ENCODE results near the gene DZIP1L.
A peak's percentile ranks its signal among the peaks of the same experiment; 100 is the strongest.

Gene DZIP1L

DNA sequence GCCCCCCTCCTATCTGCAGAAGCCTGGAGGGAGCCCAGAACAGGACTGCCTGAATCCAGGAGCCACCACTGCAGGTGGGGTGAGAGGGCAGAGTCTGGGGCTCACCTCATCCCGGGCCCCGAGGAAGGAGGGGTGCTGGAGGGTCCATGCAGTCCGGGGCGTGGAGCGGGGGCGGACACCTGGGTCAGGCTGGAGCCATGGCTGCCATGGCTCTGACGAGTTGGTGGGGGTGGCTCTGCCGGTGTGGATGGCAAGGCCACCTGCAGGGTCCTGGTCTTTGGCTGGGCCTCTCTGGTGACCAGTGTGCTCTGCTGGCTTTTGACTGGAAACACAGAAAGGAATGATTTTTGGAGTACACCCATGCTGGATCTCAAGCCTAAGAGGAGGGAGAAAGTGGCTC, 47.4 kb downstream of the DZIP1L start:
- DNase-seq (ENCODE audit: low read depth in 3 of 3) = no peak

DNA sequence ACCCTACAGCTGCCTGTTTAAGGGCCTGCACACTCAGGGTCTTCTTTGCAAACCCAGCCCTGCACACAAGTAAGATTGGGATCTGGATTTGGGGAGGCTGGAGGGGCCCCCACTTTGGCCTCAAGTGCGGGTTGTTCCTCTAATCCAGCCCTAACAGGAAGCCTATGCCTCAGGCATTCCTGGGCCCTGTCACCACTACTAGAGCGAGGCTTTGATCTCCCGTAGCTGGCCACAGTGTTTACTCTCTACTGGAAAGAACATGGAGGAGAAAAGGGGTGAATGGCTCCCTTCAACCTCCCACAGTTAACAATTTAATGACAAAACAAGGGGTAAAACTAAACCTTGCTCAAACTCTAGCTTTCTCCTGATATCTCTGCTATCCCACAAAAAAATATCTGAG, 48.4 kb downstream of the DZIP1L start:
- DNase-seq (ENCODE audit: low read depth in 3 of 3) = no peak

DNA sequence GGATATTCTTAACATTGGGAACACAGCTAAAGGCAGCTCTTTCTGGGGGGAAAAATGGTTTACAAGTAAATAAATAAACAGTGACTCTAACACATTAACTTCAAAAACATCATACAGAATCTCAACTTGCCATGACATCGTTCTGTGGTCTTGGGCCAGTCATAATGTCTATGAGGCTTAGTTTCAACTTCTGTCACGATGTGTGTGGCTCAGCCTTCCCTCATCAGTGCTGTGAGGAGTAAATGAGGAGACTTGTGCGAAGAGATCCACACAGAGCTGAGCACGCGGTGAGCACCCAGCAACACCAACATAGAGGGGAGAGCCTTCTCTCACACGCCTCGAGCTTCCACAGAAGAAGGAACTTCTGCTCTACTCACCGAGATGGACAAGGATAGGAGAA, 49.0 kb downstream of the DZIP1L start:
- DNase-seq (ENCODE audit: low read depth in 3 of 3) = peak in 2 of 3 donors; percentile 30 to 44

DNA sequence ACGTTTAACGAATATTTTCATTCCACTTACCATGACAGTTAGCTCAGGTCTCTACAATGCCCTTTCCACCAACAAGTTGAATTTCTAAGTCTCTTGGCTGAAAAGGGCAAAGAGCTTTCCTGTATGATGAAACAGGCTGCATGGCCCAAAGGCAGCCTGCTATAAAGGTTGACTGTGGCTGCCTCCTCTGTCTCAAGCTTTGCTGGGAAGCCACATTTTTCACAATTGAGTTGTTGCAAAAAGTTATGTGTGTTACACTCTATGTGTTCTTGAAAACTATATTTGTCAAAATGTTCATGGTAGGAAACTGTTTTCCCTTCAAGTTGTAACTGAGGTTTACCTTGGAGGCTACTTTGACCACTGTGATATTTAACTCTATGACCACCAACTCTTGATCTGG, 49.5 kb downstream of the DZIP1L start:
- no peak for DNase-seq (ENCODE audit: low read depth in 3 of 3)

DNA sequence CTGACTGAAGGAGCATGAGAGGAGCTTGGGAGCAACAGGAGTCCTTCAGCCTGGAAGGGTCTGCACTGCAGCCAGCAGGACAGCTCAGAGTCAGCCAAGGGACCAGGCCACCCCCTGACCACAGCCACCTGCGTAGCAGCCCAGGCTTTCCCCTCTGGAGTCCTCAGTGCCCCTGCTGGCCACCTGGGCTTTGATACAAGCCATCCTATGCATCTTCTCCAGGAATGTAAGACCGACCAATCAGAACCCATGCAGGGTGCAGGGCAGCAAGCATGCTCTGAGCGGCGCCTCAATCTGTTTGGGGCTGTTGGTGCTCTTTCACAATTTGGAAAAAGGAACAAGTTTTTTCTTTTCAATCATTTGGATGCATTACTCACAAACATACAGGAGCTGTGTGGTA, 52.0 kb downstream of the DZIP1L start:
- DNase-seq (ENCODE audit: low read depth in 3 of 3) = no peak

DNA sequence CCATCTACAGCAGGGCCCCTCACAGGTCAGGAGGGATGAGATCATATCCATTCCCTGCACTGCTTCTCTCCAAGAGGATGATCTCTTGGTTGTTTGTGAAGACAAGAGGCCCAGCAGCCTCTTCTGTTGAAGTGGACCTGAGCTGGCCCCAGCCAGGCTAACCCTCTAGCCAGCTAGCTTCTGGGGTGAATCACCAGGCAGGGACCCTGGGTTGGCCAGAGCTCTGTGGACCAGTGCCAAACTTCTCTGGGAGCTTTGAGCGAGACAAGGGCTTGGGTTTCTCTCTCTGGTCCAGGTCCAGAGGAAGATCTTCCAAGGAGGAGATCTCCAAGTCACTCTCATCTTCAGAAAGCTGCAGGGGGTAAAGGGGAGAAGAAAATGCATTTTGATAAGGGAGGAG, 52.8 kb downstream of the DZIP1L start:
- no peak for DNase-seq (ENCODE audit: low read depth in 3 of 3)

DNA sequence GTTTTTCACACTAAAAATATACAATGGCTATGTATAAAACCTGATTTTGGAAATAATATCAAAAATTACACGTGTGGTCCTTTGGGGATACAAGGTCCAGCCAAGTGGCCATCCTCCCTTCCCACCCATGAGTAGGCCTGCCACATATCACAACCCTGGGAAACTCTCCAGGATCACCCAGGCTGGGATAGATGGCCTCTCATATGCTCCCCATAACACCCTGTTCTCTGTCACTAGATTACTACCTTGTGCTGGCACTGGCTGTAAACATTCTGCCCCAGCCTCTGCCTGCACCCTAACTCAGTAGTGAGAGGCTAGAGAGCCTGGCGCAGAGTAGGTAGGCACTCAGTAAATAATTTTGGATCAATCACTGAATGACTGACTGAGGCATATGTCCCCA, 53.4 kb downstream of the DZIP1L start:
- DNase-seq (ENCODE audit: low read depth in 3 of 3) = no peak

DNA sequence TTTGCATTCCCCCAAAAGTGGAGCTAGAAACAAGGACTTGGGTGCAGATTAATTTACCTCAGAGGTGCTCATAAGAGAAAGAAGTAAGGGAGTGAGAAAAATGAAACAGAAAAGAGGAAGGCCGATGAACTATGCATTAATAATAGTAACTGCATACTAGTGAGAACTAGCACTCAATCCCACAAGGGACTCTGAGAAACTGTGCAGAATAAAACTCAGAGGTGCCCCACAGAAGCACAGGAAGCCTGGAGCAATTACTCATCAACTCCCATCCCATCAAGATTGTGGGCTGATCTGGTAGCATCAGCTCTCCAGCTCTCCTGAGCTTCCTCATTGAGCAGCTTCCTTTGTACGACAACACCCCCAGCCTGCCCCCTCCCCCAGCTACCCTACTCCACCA, 54.6 kb downstream of the DZIP1L start:
- DNase-seq (ENCODE audit: low read depth in 3 of 3) = no peak

DNA sequence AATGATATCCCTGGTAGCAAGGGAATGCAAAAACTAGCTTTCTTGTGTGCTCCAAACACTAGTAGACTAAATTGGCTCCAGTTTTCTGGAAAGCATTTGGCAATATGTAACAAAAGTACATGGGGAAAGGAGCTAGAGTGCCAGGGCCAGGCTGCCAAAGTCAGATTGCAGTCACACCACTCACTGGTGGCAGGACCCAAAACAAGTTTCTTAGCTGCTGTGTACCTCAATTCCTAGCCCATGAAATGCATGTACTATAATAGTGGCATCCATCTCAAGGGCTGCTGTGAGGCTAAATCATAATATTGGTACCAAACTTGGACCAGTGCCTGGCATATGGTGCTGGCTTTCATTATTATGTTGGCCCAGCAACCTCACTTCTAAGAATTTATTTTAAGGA, 56.1 kb downstream of the DZIP1L start:
- DNase-seq (ENCODE audit: low read depth in 3 of 3) = no peak

DNA sequence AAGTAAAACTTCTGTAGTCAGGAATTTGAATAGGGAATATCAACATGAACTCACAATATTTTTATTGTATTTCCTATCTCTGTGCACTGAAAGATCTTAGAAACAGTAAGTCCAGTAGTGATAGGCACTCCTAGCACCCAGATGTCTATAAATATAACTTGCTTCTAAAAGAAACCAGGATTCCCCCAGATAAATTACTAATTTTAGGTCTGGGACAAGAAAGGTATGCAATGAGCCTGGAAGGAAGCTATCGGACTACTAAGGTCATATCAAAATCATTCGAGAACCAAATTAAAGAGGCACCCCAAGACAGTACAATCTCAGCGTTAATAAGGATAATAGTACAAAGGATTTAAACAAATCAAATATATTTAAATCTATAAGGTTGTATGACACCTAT, 58.0 kb downstream of the DZIP1L start:
- no peak for DNase-seq (ENCODE audit: low read depth in 3 of 3)

DNA sequence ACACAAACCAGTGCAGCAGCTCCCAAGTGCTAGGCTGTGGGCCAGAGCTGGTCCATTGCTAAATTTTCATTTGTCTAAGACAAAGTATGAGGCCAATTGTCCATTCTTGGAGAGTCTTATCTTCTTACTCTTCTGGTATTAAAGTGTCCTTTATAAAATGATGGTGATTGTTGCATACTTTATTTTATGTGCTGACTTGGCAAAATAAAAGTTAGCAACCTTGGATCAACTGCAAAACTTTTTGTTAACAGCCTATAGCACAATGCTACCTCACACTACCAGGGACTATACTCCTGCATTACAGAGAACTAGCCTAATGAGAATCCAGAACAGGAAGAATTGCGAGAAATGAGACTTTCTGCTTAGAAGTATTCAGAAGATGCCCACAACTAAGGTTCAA, 61.4 kb downstream of the DZIP1L start:
- DNase-seq (ENCODE audit: low read depth in 3 of 3) = no peak

DNA sequence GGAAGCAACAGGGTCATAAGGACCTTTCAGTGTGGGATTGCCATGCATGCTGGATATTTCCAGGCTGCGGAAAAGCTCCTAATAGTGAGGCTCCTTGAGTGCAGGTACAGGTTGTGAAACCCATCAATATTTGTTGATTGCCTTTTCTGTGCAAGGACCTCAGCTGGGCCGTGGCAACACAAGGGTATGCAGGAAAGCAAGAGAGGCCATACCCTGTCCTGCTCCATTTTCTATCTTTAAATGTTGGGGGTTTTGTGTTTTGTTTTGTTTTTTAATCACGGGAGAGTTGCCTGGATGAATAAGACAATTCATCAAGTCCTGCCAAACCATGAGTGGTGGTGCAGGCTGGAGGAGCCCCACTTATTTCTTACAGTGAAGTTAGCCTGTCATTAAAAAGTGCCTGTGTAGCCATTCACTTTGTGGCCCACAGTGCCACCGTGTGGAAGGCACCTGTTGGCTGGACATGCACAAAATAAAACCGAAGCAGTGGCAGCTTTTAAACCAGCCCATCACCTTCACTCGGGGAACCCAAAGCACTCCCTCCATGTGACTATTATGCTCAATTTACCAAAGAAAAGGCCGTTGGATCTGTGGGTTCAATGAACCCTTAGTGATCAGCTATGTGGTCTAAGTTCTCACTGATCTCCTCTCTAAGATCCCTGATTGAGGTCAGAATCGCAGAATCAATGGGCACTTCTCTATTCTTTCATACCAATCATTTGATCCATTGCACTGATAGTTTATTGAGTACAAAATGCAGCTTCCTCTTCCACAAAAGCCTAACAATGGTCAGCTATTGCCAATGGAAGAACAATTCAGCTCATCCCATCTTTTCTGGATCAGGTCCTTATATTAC, 63.2 kb downstream of the DZIP1L start:
- no peak for DNase-seq (ENCODE audit: low read depth in 3 of 3)

DNA sequence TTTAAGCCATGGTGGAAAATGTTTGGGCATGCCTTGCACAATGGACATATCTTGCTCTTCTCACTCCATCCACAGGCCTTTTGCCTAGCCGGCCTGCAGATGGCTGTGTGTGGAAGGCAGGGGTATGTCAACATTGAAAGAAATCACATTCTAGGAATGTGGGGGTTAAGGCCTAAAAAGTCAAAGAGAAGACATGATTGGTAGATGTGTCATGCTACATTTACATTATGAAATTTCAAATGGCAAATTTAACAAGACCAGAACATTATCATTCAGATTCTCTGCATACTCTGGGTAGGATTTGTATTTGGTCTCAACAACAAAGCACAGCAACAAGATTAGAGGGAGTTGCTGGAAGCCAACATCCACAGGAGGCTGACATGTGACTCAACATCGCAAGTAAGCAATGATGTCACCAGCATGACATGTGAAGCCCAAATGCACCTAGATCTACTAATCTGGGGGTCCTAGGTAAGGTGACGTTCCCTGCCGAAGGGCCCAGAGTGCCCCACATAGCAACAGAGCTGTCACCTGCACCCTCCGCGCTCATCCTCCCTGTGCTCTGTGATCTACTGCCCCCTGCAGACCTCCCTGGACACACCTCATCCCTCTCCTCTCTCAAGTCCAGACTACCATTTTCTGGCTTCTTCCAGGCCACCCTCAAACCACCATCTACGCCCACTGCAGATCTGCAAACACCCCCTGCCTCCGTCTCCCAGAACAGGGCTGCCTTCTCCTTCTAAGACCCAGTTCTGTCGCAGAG, 66.1 kb downstream of the DZIP1L start:
- DNase-seq (ENCODE audit: low read depth in 3 of 3) = no peak

DNA sequence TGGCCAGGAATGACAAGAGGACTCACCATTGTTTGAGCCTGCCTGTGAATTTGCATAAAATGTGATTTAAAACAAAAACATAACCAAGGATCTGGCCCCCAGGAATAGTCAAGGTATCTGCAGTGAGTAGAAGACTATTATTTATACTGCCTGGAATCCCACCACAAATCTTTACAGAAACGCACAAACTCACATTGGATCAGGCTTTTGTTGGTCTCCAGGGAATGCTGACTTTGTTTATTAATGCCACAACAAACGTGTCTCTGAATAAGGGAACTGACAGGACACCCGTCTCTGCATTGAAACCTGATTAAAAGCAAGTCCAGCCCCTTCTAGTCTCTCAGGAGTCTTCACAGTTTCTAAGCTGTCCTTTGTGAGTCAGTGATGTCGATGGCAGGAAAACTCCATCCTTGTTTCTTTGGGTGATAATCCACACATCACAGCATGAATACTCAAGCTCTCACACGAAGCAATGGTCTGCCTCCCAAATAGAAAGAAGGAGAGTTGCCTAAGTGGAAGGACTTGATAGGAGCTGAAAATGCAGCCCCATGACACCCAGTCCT, 67.7 kb downstream of the DZIP1L start:
- no peak for DNase-seq (ENCODE audit: low read depth in 3 of 3)

DNA sequence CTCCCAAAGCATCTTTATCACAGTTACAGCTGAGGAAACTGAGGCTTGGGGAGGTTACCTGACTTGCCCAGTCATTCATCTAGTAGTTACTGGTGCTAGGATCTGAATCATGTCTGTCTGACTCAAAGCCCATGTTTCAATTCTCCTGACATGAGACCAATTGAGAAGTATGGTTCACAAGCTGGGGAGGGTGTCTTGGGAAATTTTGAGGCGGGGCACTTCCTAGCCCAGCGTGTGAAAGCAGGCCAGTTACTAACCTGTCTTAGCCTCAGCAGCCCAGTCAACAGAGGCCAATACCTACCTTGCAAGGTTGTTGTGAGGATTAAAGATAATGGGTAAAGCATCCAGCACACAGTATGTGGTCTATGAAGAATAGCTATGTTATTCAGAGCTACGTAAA, 68.5 kb downstream of the DZIP1L start:
- no peak for DNase-seq (ENCODE audit: low read depth in 3 of 3)

DNA sequence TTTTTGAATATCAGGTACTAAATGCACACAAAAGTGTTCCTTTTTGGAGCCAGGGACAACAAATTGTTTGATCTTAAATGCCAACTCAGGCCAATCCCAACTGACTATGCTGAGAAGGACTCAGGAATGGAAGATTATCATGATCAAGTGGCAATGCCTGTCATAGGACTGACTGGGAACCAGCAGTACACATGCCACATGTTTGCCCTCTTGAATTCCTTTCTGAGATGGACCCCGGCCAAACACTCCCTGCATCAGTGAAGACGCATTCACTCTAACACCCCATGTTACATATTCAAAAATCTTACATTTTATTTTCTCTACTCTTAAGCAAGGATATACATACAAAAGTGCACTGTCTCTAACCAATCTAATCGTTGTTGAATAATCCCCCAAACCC, 69.3 kb downstream of the DZIP1L start:
- DNase-seq (ENCODE audit: low read depth in 3 of 3) = no peak

DNA sequence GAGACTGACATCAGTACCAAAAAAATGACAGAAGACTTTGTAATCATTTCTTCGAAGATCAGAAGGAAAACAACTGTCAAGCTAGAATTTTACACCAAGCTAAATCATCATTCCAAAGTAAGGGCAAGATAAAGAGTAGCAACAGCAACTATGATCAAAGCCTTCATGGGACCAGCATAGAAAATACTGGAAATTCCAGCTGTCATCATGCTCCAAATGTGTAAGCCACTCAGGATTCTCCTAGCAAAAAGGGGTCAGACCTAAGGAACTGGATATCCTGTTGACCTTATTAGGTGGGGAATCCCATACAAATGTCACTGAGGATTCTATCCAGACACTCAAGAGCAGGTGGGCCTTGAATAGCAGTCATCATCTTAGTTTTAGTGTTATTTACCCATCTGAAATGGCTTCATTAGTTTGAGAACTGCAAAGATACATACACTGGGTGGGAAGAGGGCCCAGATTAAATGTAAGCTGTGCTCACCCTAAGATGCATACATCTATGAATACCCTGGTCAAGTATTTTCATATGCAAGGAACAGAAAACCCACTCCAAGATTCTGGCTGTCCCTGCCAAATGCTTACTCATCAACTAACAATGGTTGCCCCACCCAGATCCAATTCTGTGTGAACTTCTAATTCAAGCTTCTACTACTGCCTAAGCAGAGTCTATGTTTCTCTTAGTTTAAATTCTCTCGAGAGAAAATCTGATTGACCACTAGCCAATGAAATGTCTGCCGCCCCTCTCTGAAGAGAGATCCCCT, 72.0 kb downstream of the DZIP1L start:
- DNase-seq (ENCODE audit: low read depth in 3 of 3) = no peak

DNA sequence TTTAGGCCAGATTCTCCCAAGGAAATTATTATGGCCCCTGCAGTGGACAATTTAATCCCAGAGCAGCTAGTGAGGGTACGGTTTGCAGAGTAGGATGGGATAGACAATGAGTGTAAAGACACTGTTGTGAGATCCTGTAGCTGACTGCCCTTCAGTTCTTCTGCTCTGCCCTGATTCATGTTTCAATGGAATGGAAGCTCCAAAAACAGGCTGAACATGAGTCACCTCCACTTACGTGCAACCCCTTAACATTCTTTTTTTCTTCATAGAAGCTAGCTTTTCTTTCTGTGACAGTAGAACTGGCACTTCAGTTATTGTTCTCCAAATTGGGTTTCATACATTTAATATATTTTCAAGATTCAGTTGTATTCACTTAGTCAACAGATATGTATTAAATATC, 73.4 kb downstream of the DZIP1L start:
- no peak for DNase-seq (ENCODE audit: low read depth in 3 of 3)

DNA sequence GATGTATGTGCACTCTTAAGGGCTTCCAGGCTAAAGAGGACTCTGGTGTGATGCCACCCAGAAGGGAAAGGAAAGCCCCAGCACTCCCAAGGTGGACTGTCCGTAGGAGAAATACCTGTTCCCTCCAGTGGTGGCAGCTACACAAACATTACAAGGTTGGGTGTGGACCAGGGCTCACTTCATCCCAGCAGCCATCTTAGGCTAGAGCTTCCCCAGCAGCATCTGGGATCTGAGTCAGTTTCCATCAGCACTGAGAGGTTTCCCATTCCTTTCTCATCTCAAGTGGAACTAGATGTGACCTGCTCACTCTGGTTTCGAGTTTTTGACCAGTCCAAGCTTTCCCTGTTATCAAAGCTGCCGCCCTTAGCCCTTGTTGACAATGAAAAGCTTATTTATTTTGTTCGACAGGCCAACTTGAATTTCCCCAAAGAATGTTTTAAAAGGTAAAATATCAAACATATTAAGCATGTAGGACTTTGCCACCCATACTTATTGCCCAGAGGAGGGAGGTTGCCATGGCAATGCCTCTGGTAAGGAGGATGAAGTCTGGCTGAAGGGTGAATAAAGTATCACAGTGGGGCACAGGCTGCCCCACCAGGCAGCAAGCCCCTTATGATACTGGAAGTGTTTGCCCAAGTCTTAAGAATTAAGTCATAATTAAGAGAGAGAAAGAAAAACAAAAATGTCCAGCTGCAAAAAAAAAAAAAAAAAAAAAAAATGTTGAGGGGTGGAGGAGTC, 76.5 kb downstream of the DZIP1L start:
- no peak for DNase-seq (ENCODE audit: low read depth in 3 of 3)

DNA sequence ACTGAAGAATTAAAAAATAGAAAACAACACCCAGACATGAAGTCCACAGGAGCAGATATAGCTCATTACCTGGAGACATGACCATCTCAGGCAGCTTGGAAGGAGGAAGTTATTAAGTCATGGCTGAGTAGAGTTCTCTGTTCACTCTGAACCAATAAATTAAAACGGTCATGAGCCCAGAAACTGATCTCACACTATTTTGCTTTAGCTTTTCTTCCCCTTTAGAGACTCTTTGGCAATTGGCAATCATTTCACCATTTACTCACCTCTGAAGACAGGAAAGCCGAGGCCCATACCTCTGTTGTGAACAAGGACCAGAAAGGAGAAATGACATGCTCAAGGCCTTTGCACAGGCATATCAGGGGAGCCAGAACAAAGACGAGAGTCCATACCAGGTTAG, 78.8 kb downstream of the DZIP1L start:
- no peak for DNase-seq (ENCODE audit: low read depth in 3 of 3)

DNA sequence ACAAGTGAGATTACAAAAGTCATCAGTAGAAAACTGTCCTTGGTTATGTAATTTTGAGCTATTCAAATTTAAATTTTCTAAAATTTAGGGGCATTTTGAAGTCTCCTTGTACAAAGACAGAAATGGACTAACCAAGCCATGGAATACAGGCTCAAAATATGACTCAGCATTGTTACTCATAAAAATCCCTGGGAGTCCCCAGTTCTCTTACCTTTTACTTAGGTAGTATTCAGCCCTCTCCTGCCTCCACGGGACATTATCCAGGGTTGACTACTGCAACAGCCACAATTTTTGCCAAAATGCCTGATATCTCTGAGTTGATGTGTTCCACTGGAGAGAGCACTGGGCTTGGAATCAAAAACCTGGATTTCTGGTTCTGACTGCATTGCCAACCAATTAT, 80.5 kb downstream of the DZIP1L start:
- no peak for DNase-seq (ENCODE audit: low read depth in 3 of 3)
